Measurements from ENCODE around the gene DLG2.

DNA sequence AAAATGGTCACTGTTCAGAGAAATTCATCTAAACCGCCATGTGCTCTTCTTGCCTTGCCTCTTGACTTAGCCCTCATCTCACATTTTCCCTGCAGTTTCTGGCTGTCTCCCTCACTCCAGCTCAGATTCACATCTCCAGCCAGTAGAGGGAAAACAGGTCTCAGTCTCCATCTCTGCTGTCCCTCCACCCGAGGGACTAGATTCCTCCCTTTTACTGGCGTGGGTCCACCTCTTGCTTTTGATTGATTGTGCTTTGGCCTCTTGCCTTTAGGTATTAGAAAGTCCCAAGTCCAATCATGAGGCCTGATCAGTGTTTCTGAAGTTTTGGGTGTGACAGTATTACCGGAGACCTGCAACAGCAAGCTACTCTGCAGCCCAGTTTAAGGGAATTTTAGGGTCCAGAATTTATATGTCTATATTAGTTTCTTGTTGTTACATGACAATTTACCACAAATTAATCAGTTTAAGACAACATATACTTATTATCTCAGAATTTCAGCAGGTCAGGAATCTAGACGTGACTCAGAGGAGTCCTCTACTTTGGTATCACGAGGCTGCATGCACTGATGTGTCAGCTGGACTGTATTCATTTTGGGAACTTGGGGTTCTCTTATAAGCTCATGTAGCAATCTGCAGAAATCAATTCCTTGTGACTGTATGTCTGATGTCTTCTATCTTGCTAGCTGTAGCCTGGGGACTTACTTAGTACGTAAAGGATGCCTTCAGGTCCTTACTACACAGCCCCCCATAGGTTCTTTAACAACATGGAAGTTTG lies 1535.7 kb downstream of the DLG2 start:
- no peak for TF ChIP-seq POLR2A (conservative IDR thresholded peaks at IDR 0.05)
- TF ChIP-seq SNRNP70 (optimal IDR thresholded peaks at IDR 0.05; ENCODE audit: low read depth, low read length) = no peak
- no peak for TF ChIP-seq ZNF583 (CRISPR knock-in tag; IDR thresholded peaks at IDR 0.05)
- TF ChIP-seq NR1H2 (CRISPR knock-in tag; IDR thresholded peaks at IDR 0.05) = no peak
- TF ChIP-seq, protein P1, sequence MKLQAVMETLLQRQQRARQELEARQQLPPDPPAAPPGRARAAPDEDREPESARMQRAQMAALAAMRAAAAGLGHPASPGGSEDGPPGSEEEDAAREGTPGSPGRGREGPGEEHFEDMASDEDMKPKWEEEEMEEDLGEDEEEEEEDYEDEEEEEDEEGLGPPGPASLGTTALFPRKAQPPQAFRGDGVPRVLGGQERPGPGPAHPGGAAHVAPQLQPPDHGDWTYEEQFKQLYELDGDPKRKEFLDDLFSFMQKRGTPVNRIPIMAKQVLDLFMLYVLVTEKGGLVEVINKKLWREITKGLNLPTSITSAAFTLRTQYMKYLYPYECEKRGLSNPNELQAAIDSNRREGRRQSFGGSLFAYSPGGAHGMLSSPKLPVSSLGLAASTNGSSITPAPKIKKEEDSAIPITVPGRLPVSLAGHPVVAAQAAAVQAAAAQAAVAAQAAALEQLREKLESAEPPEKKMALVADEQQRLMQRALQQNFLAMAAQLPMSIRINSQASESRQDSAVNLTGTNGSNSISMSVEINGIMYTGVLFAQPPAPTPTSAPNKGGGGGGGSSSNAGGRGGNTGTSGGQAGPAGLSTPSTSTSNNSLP (IDR thresholded peaks at IDR 0.05; ENCODE audit: borderline replicate concordance, low read depth, low read length) = no peak
- TF ChIP-seq, protein P2, sequence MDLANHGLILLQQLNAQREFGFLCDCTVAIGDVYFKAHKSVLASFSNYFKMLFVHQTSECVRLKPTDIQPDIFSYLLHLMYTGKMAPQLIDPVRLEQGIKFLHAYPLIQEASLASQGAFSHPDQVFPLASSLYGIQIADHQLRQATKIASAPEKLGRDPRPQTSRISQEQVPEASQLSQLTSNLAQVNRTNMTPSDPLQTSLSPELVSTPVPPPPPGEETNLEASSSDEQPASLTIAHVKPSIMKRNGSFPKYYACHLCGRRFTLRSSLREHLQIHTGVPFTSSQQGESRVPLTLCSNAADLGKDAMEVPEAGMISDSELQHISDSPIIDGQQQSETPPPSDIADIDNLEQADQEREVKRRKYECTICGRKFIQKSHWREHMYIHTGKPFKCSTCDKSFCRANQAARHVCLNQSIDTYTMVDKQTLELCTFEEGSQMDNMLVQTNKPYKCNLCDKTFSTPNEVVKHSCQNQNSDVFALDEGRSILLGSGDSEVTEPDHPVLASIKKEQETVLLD (IDR thresholded peaks at IDR 0.05) = no peak
- no peak for TF ChIP-seq TCF7 (IDR thresholded peaks at IDR 0.05; ENCODE audit: borderline replicate concordance)
- no peak for TF ChIP-seq POLR2G (IDR thresholded peaks at IDR 0.05; ENCODE audit: low read depth, low read length)
- TF ChIP-seq ZBTB7A (IDR thresholded peaks at IDR 0.05; ENCODE audit: borderline replicate concordance, control insufficient read depth, low read depth, low read length) = no peak
- TF ChIP-seq ATF7 (IDR thresholded peaks at IDR 0.05) = no peak
- TF ChIP-seq NFIC (IDR thresholded peaks at IDR 0.05) = no peak

All from K562 (cell line).